Activated naive CD8-positive, alpha-beta T cell treated with anti-CD3 and anti-CD28 coated beads, Interleukin-2, amount 50 U/mL, for 24 hours (primary cell): ENCODE results near the gene ASPHD1.
A peak's percentile ranks its signal among the peaks of the same experiment; 100 is the strongest.
"Not testable (repeated sequence)": the region's sequence is repeated elsewhere in the genome, so short reads cannot be mapped to it uniquely, and the experiment has no call there.

Experiments used
- ATAC-seq: fragments of 150-1000 bp; cut with Tn5 transposase; one replicate; pipeline ENCODE4 v1.10.0; 2021
- DNase-seq: peaks from one replicate; pipeline ENCODE4 v3.0.0; 2021
- H3K27ac Mint-ChIP-seq: one replicate; pipeline ENCODE4 v1.8.0; 2021; ENCODE audit warnings: mild to moderate bottlenecking, mixed read lengths
- H3K27me3 Mint-ChIP-seq: one replicate; pipeline ENCODE4 v1.8.0; 2021; ENCODE audit warnings: mixed read lengths
- H3K36me3 Mint-ChIP-seq: one replicate; pipeline ENCODE4 v1.8.0; 2021; ENCODE audit warnings: low read depth, mixed read lengths
- H3K4me1 Mint-ChIP-seq: one replicate; pipeline ENCODE4 v1.8.0; 2021; ENCODE audit warnings: mixed read lengths
- H3K4me3 Mint-ChIP-seq: one replicate; pipeline ENCODE4 v1.8.0; 2021; ENCODE audit warnings: mild to moderate bottlenecking, moderate library complexity, mixed read lengths
- H3K9me3 Mint-ChIP-seq: one replicate; pipeline ENCODE4 v1.8.0; 2021; ENCODE audit warnings: mixed read lengths

The ASPHD1 gene

DNA sequence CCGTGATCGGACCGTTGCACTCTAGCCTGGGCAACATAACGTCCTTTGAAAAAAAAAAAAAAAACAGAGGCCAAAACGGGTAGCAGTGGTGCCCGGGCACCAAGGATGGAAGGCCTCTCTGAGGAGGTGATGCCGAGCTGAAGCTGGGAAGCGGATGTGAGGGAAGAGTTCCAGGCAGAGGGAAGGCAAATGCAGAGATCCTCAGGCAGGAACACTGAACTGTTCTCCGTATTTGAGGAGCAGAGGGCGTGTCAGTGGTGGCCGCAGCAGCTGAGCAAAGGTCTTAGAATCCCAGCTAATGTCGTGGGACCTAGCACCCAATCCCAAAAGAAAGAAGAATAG, 26.4 kb downstream of the ASPHD1 start:
- DNase-seq = no peak
- peaks cover 12% of the 10 kb centered on the region for H3K36me3 Mint-ChIP-seq
- peak overlapping the region; percentile 93 for H3K27ac Mint-ChIP-seq
- no peaks in the 10 kb centered on the region for H3K9me3 Mint-ChIP-seq
- ATAC-seq = no peak
- H3K4me1 Mint-ChIP-seq = peaks cover 37% of the 10 kb centered on the region
- peak overlapping the region; percentile 92 for H3K4me3 Mint-ChIP-seq
- H3K27me3 Mint-ChIP-seq = no peaks in the 10 kb centered on the region

DNA sequence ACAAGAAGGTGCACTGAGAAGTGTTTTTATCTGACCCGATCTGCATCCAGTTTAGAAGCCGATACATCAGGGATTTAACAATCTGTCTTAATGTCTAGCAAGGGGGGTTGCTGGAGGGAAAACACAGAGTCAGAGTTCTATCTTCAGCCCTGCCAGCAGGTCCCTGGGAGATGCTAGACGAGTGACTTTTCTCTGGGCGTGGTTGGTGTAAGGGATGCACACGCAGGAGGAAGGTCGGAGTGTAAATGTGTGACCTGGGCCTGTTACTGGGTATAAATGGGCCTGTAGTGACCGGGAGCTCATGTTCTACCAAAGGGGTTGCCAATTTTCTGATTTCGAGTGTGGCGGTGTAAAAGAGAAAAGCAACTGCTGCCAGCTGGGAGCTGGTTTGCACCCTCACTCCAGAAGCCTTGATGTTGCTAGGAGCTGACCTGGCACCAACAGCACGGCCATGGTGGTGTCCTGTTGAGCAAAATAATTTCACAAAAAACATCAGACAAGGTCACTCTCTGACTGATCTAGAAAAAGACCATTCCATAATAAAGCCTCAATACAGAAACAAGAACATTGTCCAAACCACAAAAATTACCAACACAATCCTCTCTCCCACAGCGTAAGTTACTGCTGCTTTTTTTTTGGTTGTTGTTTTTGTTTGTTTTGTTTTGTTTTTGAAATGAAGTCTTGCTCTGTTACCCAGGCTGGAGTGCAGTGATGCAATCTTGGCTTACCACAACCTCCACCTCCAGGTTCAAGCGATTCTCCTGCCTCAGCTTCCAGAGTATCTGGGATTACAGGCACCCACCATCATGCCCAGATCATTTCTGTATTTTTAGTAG, 27.0 kb downstream of the ASPHD1 start:
- peak overlapping the region; percentile 92 for H3K4me3 Mint-ChIP-seq
- ATAC-seq = no peak

DNA sequence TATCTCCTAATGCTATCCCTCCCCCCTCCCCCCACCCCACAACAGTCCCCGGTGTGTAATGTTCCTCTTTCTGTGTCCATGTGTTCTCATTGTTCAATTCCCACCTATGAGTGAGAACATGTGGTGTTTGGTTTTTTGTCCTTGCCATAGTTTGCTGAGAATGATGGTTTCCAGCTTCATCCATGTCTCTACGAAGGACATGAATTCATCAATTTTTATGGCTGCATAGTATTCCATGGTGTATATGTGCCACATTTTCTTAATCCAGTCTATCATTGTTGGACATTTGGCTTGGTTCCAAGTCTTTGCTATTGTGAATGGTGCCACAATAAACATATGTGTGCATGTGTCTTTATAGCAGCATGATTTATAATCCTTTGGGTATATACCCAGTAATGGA, 31.5 kb downstream of the ASPHD1 start:
- not testable (repeated sequence) for H3K27me3 Mint-ChIP-seq, ATAC-seq, H3K4me1 Mint-ChIP-seq, DNase-seq, H3K4me3 Mint-ChIP-seq, H3K9me3 Mint-ChIP-seq, H3K36me3 Mint-ChIP-seq, H3K27ac Mint-ChIP-seq

More for the DNA sequence above, 27.0 kb downstream of the ASPHD1 start:
- Mint-ChIP-seq H3K27ac (peak overlapping the region; percentile 93), H3K36me3 (peaks cover 12% of the 10 kb centered on the region), H3K27me3 (no peaks in the 10 kb centered on the region), H3K4me1 (peaks cover 36% of the 10 kb centered on the region), H3K9me3 (no peaks in the 10 kb centered on the region)
- no peak for DNase-seq

DNA sequence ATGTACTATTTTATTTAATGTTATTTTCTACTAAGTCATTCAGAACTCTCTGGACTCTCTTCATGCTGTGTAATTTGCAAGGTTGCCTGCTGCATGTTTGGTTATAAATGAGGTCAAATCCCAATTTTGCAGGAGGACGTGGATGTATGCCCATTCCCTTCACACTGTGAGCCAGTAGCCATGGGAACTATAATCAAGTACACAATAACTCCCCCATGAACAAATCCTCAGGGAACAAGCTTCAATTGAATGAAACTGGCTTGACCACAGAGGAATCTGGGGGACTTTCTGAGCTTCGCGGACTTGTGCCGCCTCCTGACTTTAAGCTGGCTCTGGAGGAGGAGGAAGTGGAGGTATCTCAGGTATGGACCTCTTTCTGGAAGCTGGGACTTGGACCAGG, 40.4 kb downstream of the ASPHD1 start:
- ATAC-seq = no peak
- no peaks in the 10 kb centered on the region for H3K36me3 Mint-ChIP-seq
- no peak for DNase-seq

DNA sequence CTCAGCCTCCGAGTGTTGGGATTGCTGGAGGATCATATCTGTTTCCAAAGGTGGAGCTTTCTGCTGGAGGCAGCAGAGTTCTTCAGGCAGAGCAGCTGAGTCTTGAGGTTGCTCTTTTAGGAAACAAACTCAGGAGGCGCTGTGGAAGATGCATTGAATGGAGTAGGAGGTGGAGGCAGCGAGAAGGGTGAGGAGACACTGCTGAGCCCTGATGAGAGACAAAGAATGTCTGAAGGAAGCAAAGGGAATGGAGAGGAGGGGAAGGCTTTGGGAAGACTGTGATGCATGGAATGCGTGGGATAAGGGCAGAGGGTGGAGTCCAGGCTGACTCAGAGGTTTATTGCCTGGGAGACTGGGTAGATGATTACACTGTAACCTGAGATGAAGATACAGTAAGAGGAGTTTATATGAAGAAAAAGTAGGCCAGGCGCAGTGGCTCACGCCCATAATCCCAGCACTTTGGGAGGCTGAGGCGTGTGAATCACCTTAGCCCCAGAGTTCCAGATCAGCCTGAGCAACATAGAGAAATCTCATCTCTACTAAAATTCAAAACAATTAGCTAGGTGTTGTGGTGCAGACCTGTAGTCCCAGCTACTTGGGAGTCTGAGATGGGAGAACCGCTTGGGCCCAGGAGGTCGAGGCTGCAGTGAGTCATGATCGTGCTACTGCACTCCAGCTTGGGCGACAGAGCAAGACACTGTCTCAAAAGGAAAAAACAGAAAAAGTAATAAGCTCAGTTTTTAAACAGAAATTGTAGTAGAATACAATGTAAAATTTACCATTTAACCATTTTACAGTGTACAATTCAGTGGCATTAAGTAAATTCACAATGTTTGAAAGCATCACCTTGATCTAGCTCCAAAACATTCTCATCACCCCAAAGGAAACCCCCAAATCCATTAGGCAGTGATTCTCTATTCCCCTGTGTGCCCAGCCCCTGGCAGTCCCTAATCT, 43.8 kb downstream of the ASPHD1 start:
- no peaks in the 10 kb centered on the region for H3K36me3 Mint-ChIP-seq
- no peaks in the 10 kb centered on the region for H3K27me3 Mint-ChIP-seq
- H3K4me3 Mint-ChIP-seq = no peak overlapping the region
- H3K4me1 Mint-ChIP-seq = no peaks in the 10 kb centered on the region
- DNase-seq = no peak
- ATAC-seq = no peak
- H3K9me3 Mint-ChIP-seq = no peaks in the 10 kb centered on the region
- H3K27ac Mint-ChIP-seq = no peak overlapping the region

More for the DNA sequence above, 40.4 kb downstream of the ASPHD1 start:
- H3K27ac Mint-ChIP-seq = no peak overlapping the region
- H3K9me3 Mint-ChIP-seq = no peaks in the 10 kb centered on the region
- no peaks in the 10 kb centered on the region for H3K4me1 Mint-ChIP-seq
- no peaks in the 10 kb centered on the region for H3K27me3 Mint-ChIP-seq
- H3K4me3 Mint-ChIP-seq = no peak overlapping the region

DNA sequence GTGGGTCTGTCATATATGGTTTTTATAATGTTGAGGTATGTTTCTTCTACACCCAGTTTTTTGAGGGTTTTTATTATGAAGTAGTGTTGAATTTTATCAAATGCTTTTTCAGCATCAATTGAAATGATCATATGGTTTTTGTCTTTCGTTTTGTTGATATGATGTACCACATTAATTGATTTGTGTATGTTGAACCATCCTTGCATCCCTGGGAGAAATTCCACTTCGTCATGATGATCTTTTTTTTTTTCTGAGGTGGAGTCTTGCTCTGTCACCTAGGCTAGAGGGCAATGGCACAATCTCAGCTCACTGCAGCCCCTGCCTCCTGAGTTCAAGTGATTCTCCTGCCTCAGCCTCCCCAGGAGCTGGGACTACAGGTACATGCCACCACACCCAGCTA, 47.6 kb downstream of the ASPHD1 start:
- H3K9me3 Mint-ChIP-seq = peaks cover 7% of the 10 kb centered on the region
- no peak for ATAC-seq
- DNase-seq = no peak
- H3K4me3 Mint-ChIP-seq = no peak overlapping the region
- H3K27me3 Mint-ChIP-seq = no peaks in the 10 kb centered on the region
- H3K27ac Mint-ChIP-seq = no peak overlapping the region
- H3K4me1 Mint-ChIP-seq = no peaks in the 10 kb centered on the region
- no peaks in the 10 kb centered on the region for H3K36me3 Mint-ChIP-seq

DNA sequence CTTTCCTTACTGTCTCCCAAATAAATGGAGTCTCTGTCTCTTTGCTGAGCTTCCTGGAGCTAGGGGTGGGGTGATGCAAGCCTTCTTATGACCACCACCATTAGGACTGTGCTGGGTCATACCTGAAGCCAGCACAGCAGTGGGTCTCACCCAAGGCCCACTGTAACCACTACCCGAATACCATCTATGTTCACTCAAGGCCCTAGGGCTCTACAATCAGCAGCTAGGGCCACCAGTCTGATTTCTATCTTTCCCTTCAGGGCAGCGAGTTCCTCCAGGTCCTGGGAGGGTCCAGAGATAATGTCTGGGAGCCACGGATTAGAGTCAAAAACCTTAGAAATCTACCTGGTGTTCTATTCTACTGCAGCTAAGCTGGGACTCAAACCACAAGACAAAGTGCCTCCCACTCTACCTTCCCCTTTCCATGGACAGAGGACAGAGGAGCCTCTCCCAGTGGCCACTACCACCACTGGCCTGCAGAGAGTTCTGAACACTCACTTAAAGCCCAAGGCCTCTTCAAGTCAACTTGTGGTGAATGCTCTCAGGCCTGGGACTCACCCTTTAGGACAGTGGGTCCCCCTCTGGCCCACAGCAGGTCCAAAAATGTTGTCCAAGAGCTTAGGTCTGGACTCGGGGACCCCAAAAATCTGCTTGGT, 50.6 kb downstream of the ASPHD1 start:
- Mint-ChIP-seq H3K36me3 (no peaks in the 10 kb centered on the region), H3K4me1 (no peaks in the 10 kb centered on the region), H3K9me3 (peaks cover 7% of the 10 kb centered on the region), H3K4me3 (no peak overlapping the region), H3K27me3 (peaks cover 5% of the 10 kb centered on the region), H3K27ac (no peak overlapping the region)
- ATAC-seq (no peak), DNase-seq (no peak)

DNA sequence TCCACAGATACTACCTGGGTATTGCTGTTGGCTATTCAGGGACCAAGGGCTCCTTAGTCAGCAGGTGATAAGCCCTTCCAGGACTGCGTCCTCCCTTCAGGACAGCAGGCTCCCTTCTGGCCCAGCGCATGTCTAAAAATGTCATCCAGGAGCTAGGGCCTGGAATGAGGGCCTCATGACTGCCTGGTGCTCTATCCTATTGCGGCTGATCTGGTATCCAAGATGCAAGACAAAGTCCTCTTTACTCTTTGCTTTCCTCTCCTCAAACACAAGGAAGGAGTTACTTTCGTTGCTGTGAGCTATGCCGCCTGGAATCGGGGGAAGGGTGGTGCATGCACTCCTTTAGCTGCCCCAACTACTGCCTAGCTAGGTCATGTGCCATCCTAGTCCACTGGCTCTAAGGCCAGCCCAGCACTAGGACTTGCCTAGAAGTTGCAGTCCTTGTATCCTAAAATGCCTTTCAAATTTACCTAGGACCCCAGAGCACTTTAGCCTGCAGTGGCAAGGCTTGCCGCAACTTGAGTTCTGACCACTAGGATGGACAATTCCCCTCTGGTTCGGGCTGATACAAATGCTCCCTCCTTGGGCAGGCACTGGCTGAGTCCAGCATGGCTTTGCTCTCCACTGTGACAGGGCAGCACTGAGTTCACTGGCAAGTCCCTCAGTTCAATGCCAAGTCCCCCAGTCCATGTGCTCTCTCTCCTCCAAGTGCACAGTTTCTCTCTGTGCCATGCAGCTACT, 51.5 kb downstream of the ASPHD1 start:
- ATAC-seq (peak; percentile 15), DNase-seq (no peak)
- Mint-ChIP-seq H3K4me1 (no peaks in the 10 kb centered on the region), H3K36me3 (no peaks in the 10 kb centered on the region), H3K9me3 (peaks cover 7% of the 10 kb centered on the region), H3K27ac (no peak overlapping the region), H3K4me3 (no peak overlapping the region), H3K27me3 (peaks cover 5% of the 10 kb centered on the region)
